ENCODE measurements around the gene FBL.

FBL gene

GRCh38 chr19:39797083-39797482, 49.1 kb downstream of the FBL start:
- TF ChIP-seq POLR2AphosphoS5 (IDR thresholded peaks at IDR 0.05; ENCODE audit: low read depth, low read length): no peak
- TF ChIP-seq REST (IDR thresholded peaks at IDR 0.05; ENCODE audit: insufficient read depth in 1 of 2, low read depth in 2 of 2, low read length in 2 of 2): no peak
- TF ChIP-seq FOXP2 (optimal IDR thresholded peaks at IDR 0.05; ENCODE audit: borderline replicate concordance, extremely low read depth, extremely low read length, insufficient read depth): no peak
- no peak for TF ChIP-seq SIN3A (IDR thresholded peaks at IDR 0.05; ENCODE audit: borderline replicate concordance, insufficient read depth, low read length)
- TF ChIP-seq TAF1 (IDR thresholded peaks at IDR 0.05; ENCODE audit: borderline replicate concordance, insufficient read depth, low read length): no peak

GRCh38 chr19:39796000-39796498, 50.1 kb downstream of the FBL start:
- TF ChIP-seq POLR2AphosphoS5 (IDR thresholded peaks at IDR 0.05; ENCODE audit: low read depth, low read length) (no peak), SIN3A (IDR thresholded peaks at IDR 0.05; ENCODE audit: borderline replicate concordance, insufficient read depth, low read length) (no peak), REST (IDR thresholded peaks at IDR 0.05; ENCODE audit: insufficient read depth in 1 of 2, low read depth in 2 of 2, low read length in 2 of 2) (no peak), TAF1 (IDR thresholded peaks at IDR 0.05; ENCODE audit: borderline replicate concordance, insufficient read depth, low read length) (no peak), FOXP2 (optimal IDR thresholded peaks at IDR 0.05; ENCODE audit: borderline replicate concordance, extremely low read depth, extremely low read length, insufficient read depth) (no peak)

- TF ChIP-seq SIN3A (IDR thresholded peaks at IDR 0.05; ENCODE audit: borderline replicate concordance, insufficient read depth, low read length): no peak
- TF ChIP-seq FOXP2 (optimal IDR thresholded peaks at IDR 0.05; ENCODE audit: borderline replicate concordance, extremely low read depth, extremely low read length, insufficient read depth): no peak
- no peak for TF ChIP-seq TAF1 (IDR thresholded peaks at IDR 0.05; ENCODE audit: borderline replicate concordance, insufficient read depth, low read length)
- no peak for TF ChIP-seq POLR2AphosphoS5 (IDR thresholded peaks at IDR 0.05; ENCODE audit: low read depth, low read length)
- no peak for TF ChIP-seq REST (IDR thresholded peaks at IDR 0.05; ENCODE audit: insufficient read depth in 1 of 2, low read depth in 2 of 2, low read length in 2 of 2)
Observed at GRCh38 chr19:39795001-39795400, 51.2 kb downstream of the FBL start.

GRCh38 chr19:39792999-39793546, 53.1 kb downstream of the FBL start:
- TF ChIP-seq SIN3A (IDR thresholded peaks at IDR 0.05; ENCODE audit: borderline replicate concordance, insufficient read depth, low read length) (no peak), POLR2AphosphoS5 (IDR thresholded peaks at IDR 0.05; ENCODE audit: low read depth, low read length) (no peak), REST (IDR thresholded peaks at IDR 0.05; ENCODE audit: insufficient read depth in 1 of 2, low read depth in 2 of 2, low read length in 2 of 2) (no peak), TAF1 (IDR thresholded peaks at IDR 0.05; ENCODE audit: borderline replicate concordance, insufficient read depth, low read length) (no peak), FOXP2 (optimal IDR thresholded peaks at IDR 0.05; ENCODE audit: borderline replicate concordance, extremely low read depth, extremely low read length, insufficient read depth) (no peak)
